Posterior cingulate gyrus (tissue), 11 donors: Measurements from ENCODE around the gene CFC1.
"Not testable (repeated sequence)": the region's sequence is repeated elsewhere in the genome, so short reads cannot be mapped to it uniquely, and the experiment has no call there.

Experiments used
- DNase-seq, 10 donors: peaks; one replicate each; pipeline versions ENCODE4 v3.0.0 to v3.0.0-alpha.2; 2020 to 2021; ENCODE audit warnings: mixed read lengths in 3 of 10
- intact Hi-C: fragments of 100-400 bp; cut with DNase I; formaldehyde crosslinking; loops from one replicate; pipeline ENCODE4 v1.15.1; 2023

CFC1 gene

GRCh38 chr2:130599393-130599792 is at the start of gene CFC1:
CFC1 (minus strand) TSS chr2:130599575; CDS start chr2:130599287, 288 bp downstream.
- DNase-seq, intact Hi-C loops: not testable (repeated sequence)

GRCh38 chr2:130641688-130642087 is 42.3 kb upstream of the CFC1 start:
- DNase-seq, intact Hi-C loops: not testable (repeated sequence)

GRCh38 chr2:130638973-130639372 is 39.6 kb upstream of the CFC1 start:
- peak in 2 of 10 donors; percentile 28 to 52 for DNase-seq
- intact Hi-C loops, result not testable (repeated sequence)

- intact Hi-C loops, DNase-seq: not testable (repeated sequence)
Observed at GRCh38 chr2:130628784-130629475, 29.6 kb upstream of the CFC1 start.

- intact Hi-C loops, DNase-seq: not testable (repeated sequence)
Observed at GRCh38 chr2:130611140-130611539, 11.8 kb upstream of the CFC1 start, which contains the start of gene POTEJ. POTEJ (plus strand) TSS chr2:130611440; CDS start chr2:130611533, 93 bp downstream.

GRCh38 chr2:130610486-130610885 is 11.1 kb upstream of the CFC1 start:
- intact Hi-C loops, result not testable (repeated sequence)
- DNase-seq, result peak in 2 of 10 donors; percentile 31 to 73

- DNase-seq, intact Hi-C loops: not testable (repeated sequence)
Observed at GRCh38 chr2:130609002-130609920, 9.9 kb upstream of the CFC1 start.

- intact Hi-C loops, DNase-seq: not testable (repeated sequence)
Observed at GRCh38 chr2:130608276-130609001, 9.1 kb upstream of the CFC1 start.

- DNase-seq, intact Hi-C loops: not testable (repeated sequence)
Observed at GRCh38 chr2:130601648-130602302, 2.4 kb upstream of the CFC1 start.

- DNase-seq, result peak in 2 of 10 donors; percentile 42 to 60
- intact Hi-C loops, result not testable (repeated sequence)
Observed at GRCh38 chr2:130599926-130600325, 551 bp upstream of the CFC1 start.

GRCh38 chr2:130598463-130598862 is 912 bp downstream of the CFC1 start:
- intact Hi-C loops, result not testable (repeated sequence)
- DNase-seq, result peak in 2 of 10 donors; percentile 39 to 73

- DNase-seq, intact Hi-C loops: not testable (repeated sequence)
Observed at GRCh38 chr2:130597994-130598393, 1.4 kb downstream of the CFC1 start.

- intact Hi-C loops, result not testable (repeated sequence)
- DNase-seq, result peak in 3 of 10 donors; percentile 58 to 74 (median 61)
Observed at GRCh38 chr2:130596757-130597156, 2.6 kb downstream of the CFC1 start.

- DNase-seq, result peak in 1 of 10 donors; percentile 36
- intact Hi-C loops, result not testable (repeated sequence)
Observed at GRCh38 chr2:130594011-130594410, 5.4 kb downstream of the CFC1 start.

GRCh38 chr2:130592791-130593414 is 6.5 kb downstream of the CFC1 start:
- DNase-seq, intact Hi-C loops: not testable (repeated sequence)

GRCh38 chr2:130590842-130591359 is 8.5 kb downstream of the CFC1 start:
- intact Hi-C loops, result not testable (repeated sequence)
- DNase-seq, result peak in 2 of 10 donors; percentile 35 to 43

GRCh38 chr2:130590170-130590841 is 9.1 kb downstream of the CFC1 start:
- intact Hi-C loops, DNase-seq: not testable (repeated sequence)

GRCh38 chr2:130588688-130589458 is 10.5 kb downstream of the CFC1 start:
- intact Hi-C loops, result not testable (repeated sequence)
- peak in 2 of 10 donors; percentile 16 to 18 for DNase-seq
